Measurements from ENCODE around the gene CNOT8. TPM values are rescaled to one million over a fixed set of nuclear protein-coding genes. Genes with fewer than 3 reads are reported as not detected.

CNOT8 gene
- total RNA-seq, 1 experiment from 2014 or later: 45.6 TPM

- H3K4me2 ChIP-seq (ENCODE audit: insufficient read depth, insufficient read length, low read length): no peak overlapping the region
- no peak overlapping the region for H3K56ac ChIP-seq (ENCODE audit: insufficient read length, low read depth, low read length)
- no CpG with 5 or more reads among the region's 13 CpGs for WGBS (ENCODE audit: extremely low coverage, insufficient read length, low lambda C conversion rate)
- H2BK12ac ChIP-seq (ENCODE audit: insufficient read length, low read depth, low read length): no peak overlapping the region
- Mint-ChIP-seq H3K9me3 (no peaks in the 10 kb centered on the region), H3K4me1 (no peaks in the 10 kb centered on the region), H3K27me3 (ENCODE audit: low read depth) (no peaks in the 10 kb centered on the region), H3K4me3 (no peak overlapping the region), H3K27ac (no peak overlapping the region), H3K36me3 (ENCODE audit: insufficient read depth in 1 of 3, low read depth in 3 of 3) (peaks cover 63 to 93% (median 83%) of the 10 kb centered on the region in 3 experiments)
- H3T11ph ChIP-seq (ENCODE audit: low read length): no peak overlapping the region
- H3K4me1 ChIP-seq (ENCODE audit: insufficient read depth, low read length): no peaks in the 10 kb centered on the region
- no peak overlapping the region for H4K91ac ChIP-seq (ENCODE audit: insufficient read length, low read depth, low read length)
- no peak overlapping the region for H4K5ac ChIP-seq (ENCODE audit: insufficient read length, low read depth, low read length)
- H2BK20ac ChIP-seq (ENCODE audit: low read depth, low read length, poor library complexity, severe bottlenecking): no peak overlapping the region
- H3K4ac ChIP-seq (ENCODE audit: low read depth, low read length): no peak overlapping the region
- no peak overlapping the region for H3K27ac ChIP-seq (ENCODE audit: insufficient read length, low read depth, low read length)
- no peak overlapping the region for H3K9ac ChIP-seq (ENCODE audit: extremely low read depth, insufficient read length, low read length)
- no peaks in the 10 kb centered on the region for H3K79me1 ChIP-seq (ENCODE audit: insufficient read depth, low read depth, low read length, poor library complexity, severe bottlenecking)
- no peak for DNase-seq
- H3K79me2 ChIP-seq (ENCODE audit: insufficient read depth, low read length): no peaks in the 10 kb centered on the region
- H2BK120ac ChIP-seq (ENCODE audit: low read depth, low read length, poor library complexity, severe bottlenecking): no peak overlapping the region
- H4K20me1 ChIP-seq (ENCODE audit: control insufficient read depth, insufficient read depth, insufficient read length): no peaks in the 10 kb centered on the region
- no peaks in the 10 kb centered on the region for H3K23me2 ChIP-seq (ENCODE audit: insufficient read length, low read depth, low read length, poor library complexity, severe bottlenecking)
- no peaks in the 10 kb centered on the region for H3K9me3 ChIP-seq (ENCODE audit: control insufficient read depth, low read depth, low read length)
- H3K23ac ChIP-seq (ENCODE audit: insufficient read length, low read depth, low read length): no peak overlapping the region
- H4K8ac ChIP-seq (replicated peaks; ENCODE audit: insufficient read length, low read depth, low read length): no peak overlapping the region
- H2AFZ ChIP-seq (ENCODE audit: low read length): no peak overlapping the region
- no peak overlapping the region for H2AK5ac ChIP-seq (ENCODE audit: insufficient read length, low read length)
- TF ChIP-seq CTCF (conservative IDR thresholded peaks at IDR 0.05): no peak
- no peaks in the 10 kb centered on the region for H3K27me3 ChIP-seq (ENCODE audit: insufficient read depth, low read length)
- no peak overlapping the region for H3K14ac ChIP-seq (ENCODE audit: insufficient read depth, low read length)
- H3K18ac ChIP-seq (ENCODE audit: insufficient read length, low read depth, low read length): no peak overlapping the region
- no peak overlapping the region for H2BK15ac ChIP-seq (ENCODE audit: low read depth, low read length)
- H2BK5ac ChIP-seq (ENCODE audit: insufficient read length, low read length): no peak overlapping the region
These were observed 33.9 kb downstream of the CNOT8 start for GRCh38 chr5:154892369-154892771.
